Stimulated activated naive CD4-positive, alpha-beta T cell (primary cell): ENCODE results near the gene KCNC4.

Source experiments
- DNase-seq, 6 experiments: peaks; one replicate each; lab custom pipeline; 2025; lab: John Stamatoyannopoulos, UW

KCNC4 gene

DNA sequence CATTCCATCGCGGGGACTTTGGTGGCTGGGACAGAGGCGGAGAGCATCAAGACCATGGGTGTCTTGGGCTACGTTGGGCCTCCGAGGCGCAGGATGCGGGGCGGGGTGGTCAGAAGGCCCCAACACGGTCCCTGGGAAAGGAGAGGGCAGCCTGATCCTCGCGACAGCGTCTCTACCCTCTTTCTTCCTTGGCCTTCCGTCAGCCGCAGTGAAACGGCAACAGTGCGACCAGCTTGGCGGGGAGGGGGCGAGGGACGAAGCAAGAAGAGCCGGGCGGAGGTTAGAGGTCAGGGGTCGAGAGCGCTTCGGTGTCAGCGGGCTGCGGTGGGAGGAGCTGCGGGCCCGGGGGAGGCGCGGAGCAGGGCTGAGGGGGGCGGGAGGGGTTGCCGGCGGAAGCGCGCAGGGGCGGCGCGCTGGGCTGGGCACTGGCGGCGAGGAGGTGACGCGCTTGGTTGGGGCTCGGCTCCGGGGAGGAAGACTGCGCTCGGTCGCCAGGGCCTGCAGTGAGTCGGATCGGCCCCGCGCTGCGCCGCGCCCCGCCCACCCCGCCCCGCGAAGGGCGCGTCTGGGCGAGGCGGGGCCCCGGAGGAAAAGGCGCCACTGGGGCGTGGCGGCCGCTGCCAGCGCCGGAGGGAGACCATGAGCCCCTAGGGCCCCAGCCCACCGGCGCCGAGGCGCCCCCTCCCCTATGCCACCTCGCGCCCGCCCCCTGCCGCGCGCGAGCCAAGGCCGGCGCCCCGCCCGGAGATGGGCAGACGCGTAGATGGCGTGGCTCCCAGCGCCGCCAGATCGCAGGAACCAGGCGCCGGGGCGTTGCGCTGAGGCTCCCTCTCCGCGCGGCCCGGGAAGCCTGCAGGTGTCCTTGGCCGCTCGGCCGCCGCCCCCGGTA lies at the start of gene KCNC4:
TSS of gene KCNC4 (plus strand) at position 600 of the 889 bp plus-strand sequence. CDS start 1,186 bp downstream, outside the sequence.
- peak; percentile 85 to 93 (median 89) for DNase-seq

DNA sequence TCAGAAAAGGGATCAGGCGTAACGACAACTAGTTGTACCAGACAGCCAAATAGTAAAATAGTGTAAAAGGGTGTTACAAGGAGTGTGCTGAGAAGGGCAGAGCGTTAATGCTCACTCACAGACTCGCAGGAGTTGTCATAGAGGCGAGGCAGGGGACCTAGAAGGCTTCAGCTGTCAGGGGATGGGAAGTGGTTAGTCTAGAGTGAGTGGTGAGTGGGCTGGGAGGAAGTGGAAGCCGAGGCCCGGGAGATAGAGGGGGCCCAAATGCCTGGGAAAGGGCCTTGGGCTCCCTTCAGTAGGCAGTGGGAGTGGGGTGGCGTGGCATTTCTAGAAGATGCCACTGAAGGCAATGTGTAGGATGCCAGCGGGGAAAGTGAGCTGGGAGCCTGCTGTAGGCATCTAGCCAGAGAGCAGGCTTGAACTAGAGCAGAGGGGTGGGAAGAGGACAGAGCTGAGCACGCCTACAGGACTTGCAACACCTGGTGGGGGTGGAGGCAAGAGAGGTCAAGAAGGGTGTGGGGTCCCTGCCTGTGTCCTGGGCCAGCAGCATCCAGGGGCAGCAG lies 49.5 kb upstream of the KCNC4 start:
- DNase-seq = no peak

DNA sequence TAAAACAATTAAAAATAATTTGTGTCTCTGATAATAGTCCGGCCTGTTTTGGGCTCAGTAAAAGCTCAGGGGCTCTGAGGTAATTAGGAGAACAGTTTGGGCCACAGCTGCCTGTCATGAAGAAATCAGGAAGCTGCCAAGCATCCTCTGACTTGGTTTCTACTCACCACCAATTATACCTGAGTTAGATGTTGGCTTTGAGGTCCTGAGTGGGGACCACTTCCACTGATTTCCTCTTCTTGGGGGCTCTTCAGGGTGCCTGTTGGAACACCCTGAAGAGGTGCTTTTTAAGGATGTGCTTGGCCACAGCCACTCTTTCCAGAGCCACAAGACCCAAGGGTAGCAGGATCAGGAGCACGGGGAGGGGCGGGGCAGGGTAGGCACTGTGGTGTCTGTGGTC lies 48.9 kb upstream of the KCNC4 start:
- DNase-seq = no peak

DNA sequence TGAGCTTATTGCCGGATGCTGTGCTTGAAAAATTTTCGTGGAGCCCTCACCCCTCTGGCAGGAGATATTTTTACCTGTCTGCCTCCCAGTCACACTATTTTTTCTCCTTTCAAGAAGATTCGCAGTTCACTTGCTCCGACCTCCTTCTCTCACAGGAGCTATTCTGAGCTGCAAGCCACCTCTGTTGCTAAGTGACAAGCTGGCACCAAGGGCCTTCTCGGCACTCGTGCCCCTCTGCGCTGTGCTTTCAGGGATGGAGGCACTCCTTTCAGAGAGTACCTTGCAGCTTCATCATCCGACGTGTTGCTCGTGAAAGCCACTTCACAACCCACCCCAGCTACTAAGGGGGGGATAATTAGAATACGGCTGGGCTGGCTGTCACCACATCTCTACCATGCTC lies 48.3 kb upstream of the KCNC4 start:
- DNase-seq = no peak

DNA sequence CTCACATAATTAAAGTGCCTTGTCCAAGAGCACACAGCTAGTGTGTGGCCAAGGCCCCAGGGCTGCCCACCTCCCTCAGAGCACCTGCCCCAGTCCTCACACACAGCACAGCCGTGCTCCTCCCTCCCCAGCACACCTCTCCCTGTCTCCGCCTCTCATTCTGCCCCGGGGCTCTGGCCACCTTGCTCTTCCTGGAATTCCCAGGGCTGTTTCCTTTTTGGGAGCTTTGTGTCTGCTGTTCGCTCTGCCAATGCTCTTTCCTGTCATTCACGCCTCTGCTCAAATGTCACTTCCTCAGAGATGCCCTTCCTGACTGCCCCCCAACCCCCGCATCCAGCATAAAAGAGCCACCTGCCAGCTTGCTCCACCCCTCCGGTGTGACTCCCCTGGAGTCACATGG lies 46.5 kb upstream of the KCNC4 start:
- no peak for DNase-seq

DNA sequence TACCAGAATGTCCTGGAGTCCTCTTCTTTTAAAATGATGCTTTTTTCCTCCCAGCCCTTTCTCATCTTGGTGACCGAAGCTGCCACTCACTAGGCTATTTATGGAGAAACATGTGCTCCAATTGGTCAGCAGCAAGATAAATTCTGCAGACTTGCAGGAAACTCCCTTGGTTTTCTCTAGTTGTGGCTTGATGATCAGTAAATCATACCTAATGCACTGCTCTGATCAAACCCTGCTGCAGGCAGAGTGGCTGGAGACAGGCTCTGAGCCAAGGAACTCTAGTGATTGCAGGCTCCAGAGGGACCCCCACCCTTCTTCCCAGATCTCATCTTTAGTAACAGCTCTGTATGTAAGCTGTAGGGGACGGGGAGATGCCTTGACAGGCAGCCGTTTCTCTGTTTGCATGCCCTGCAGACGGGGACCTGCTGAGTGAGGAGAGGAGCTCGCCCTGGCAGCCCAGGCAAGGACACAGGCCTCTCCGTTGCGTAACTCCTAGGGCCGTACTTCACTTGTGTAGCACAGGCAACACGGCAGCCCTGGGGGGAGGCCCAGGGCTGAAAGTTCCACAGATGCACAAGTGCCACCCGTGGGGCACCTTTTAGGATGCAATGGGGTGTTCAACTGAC lies 45.3 kb upstream of the KCNC4 start:
- DNase-seq = no peak

DNA sequence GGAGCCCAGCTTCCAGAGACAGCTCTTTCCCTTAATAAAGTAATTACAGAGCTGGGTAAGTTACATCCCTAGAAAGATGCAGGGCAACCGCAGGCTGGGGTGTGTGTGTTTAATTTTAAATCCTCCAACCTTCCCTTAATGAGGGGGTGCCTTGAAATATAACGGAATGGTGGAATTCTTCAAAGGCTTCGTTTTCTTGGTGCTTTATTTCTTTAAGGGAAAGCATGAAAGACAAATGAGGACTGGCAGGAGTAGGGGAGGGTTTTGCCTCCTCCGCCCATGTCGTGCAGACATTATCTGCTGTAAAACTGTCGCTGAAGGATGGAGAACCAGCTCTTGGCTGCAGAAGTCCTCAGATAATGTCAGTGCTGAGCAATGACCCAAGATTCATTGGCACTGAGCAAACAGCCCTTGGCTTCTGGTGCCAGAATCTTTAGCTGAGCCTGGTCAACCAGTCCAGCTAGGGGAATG lies 44.3 kb upstream of the KCNC4 start:
- DNase-seq = no peak

DNA sequence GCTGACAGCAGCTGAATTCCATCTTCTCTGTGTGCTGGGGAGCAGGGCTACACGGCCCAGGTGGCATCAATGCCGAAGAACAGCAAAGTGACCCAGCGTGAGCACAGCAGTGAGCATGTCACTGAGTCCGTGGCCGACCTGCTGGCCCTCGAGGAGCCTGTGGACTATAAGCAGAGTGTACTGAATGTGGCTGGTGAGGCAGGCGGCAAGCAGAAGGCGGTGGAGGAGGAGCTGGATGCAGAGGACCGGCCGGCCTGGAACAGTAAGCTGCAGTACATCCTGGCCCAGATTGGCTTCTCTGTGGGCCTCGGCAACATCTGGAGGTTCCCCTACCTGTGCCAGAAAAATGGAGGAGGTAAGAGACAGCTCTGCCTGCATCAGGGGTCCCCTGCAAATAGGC lies 43.3 kb upstream of the KCNC4 start:
- DNase-seq = no peak

DNA sequence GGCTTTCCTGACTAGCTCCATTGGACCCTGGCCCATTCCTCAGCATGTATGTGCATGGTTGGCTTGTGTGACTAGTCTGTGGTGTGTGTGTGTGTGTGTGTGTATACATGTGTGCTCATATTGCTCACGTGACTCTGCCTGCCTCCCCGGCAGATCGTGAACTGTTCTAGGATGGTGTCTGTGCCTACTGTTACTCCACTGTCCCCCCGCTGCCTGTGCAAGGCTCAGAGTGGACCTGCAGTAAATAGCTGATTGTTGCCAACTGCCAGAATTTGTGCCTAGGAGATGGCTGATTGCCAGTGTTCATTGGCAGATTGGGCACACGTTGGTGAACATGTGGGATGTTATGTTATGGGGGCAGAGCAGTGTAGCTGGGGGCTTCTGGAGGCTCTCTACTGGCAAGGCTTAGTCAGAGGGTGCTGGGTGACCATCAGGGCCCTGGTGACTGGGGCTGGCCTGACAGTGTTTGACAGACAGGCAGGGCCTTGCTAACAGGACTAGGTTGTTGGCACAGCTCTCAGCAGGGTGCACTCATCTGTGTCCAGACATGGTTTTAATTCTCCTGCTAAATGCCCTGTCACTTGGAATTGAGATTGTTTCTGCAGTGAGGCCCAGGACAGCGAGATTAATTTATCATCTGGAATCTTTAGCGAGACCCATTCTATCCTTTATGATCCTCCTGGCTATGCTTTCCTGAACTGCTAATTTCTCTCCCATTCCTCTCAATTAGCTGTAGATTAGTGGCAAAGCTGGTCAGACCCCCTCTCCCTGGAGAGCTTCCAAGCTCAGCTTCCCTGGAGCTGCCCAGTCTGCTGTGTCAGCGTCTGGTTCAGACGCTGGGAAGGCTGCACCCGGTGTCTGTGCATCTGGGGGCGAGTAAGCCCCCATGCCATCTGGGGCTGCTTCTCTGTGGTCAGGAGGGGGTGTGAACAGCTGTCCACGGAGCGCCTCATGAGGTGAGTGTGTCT lies 39.1 kb upstream of the KCNC4 start:
- no peak for DNase-seq

DNA sequence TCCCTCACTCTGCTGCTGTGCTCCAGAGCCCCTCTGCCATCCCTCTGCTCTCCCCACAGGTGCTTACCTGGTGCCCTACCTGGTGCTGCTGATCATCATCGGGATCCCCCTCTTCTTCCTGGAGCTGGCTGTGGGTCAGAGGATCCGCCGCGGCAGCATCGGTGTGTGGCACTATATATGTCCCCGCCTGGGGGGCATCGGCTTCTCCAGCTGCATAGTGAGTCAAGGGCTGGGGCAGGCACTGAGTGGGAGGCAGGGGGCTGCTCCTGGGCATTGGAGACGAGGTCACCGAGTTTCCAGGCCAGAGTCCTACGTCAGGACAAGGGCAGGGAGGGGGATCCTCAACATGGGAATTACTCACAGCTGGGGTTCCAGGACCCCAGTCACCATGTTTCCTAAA lies 38.1 kb upstream of the KCNC4 start:
- DNase-seq = no peak

DNA sequence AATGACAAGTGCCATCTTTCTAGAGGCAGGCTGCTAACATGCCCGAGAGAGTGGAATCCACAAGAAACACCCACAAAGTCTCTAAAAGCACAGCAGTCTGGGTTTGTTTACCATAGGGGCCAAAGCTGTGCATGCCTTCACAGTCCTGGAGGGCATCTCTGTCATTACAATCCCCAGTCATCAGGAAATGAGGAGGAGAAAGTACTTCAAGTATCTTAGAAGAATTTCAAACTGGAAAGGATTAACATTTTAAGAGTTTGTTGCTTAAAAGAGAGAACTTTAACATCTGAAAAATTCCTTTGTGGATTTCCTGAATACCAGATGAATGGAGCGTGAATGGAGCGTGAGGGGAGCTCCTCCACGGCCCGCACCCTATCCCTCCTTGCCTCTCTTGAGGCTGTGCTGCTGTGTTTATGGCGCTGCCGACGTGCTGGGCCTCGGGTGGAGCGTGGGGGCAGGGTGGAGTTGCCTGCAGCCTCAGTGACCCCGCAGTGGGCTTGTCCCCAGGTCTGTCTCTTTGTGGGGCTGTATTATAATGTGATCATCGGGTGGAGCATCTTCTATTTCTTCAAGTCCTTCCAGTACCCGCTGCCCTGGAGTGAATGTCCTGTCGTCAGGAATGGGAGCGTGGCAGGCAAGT lies 36.5 kb upstream of the KCNC4 start:
- DNase-seq = no peak

DNA sequence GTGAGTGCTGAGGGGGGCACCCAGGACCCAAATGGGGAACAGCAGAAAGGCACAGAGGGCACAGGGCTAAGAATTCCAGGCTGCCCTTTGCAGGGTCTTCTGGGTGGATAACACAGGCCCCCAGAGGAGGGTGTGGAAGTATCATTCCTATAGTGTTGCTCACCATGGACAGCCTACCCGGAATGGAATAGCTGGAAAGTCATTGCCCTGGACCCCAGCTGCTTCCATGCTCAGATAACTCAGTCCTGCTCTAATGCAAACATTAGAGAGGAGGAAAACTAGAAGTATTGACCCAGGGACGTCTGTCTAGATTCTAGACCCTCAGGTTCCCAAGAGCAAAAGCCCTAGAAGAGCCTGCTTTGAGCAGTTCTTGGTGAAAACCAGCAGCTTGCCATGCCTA lies 35.2 kb upstream of the KCNC4 start:
- no peak for DNase-seq

DNA sequence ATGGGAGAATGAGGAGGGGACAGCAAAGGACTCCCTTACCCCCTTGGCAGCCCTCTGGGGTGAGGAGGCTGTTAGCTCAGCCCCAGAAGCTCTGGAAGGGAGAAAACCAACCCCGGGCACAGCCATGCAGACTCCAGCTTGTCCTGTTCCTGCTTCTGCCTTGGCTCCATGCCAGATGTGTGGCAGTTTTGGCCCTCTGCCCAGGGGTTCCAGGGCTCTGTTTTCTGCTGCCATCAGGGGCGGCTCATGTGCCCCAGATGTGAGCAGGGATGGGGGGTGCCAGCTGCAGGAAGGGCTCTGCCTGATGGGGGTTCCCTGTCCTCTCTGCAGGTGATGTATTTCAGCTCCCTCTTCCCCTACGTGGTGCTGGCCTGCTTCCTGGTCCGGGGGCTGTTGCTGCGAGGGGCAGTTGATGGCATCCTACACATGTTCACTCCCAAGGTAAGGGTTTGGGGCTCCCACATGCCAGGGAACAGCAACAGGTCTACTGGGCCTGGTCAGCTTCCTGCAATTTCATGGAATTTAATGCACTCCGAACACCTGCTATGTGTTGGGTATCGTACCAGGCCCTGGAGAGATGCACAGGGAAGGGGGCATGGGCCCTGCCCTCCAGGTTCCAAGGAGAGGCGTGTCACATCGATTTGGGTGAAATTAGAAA lies 33.7 kb upstream of the KCNC4 start:
- no peak for DNase-seq

DNA sequence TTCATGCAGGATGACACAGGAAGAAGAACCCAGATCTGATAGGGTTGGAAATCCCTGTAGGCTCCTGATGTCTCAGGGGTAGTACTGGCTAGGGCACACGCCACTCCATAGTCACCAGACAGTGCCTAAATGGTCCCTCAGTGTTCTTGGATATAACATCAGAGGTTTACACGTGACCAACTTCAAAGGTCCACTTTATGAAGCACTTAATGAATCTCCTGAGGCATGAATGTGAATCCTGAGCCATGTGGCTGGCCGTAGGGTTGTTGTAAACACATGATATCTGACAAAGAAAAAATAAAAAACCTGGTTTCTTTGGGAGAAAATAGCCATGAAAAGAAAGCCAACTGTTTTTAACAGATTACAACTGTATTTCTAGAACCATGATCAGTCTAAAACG lies 32.3 kb upstream of the KCNC4 start:
- no peak for DNase-seq

DNA sequence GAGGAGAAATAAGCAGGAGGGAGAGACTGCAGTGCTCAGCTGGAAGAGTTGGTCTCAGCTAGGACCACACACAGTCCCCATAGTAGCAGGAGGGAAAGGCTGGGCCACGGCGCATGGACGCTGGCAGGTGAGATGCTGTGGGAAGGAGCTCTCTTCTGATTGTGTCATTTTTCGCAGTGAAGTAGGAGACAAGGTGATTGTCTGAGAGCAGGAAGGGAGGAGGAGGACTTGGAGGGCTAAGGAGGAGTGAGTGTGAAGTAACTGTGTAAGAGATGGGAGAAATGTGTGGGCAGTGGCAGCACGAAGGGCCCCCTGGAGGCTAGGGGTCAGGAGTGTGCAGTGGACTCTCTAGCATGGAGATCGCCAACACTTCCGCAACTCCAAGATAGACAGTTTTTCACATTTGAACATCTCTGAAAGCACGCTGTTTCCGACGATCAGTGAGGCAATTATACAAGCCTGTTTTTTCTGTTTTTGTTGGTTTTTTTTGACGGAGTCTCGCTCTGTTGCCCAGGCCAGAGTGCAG lies 26.4 kb upstream of the KCNC4 start:
- DNase-seq = no peak

DNA sequence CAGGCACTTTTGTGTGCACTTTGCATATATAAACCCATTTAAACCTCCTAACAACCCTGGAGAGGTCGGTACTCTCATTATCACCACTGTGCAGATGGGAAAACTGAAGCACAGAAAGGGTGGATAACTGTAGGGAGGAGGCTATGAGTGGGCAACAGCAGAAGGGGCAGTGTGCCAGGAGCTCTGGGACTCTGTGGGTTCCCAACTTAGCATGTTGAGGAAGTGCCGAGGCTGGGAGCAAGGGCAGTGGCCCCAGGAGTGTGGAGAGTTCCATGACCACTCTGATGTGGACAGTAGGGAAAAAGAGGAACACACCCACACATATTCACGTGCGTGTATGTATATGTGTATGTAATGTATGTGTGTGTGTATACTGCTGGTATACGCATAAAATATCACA lies 25.7 kb upstream of the KCNC4 start:
- DNase-seq = no peak

DNA sequence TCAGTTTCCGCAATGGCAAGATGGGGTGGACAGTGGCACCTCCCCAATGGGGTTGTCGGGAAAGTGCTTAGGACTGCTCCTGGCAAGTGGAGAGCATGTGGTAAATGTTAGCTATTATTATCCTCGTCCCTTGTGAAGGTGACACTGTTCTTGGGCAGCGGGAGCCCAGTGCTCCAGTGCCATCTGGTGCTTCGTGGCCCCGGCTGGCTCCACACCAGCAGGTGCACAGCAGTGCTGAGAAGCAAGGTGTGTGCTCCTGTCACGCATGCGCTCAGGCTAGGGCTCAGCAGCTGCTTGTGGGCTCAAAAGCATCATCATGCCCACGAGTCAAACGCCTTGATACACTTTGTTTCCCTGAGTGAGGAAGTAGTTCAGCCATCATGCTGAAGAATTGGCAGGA lies 24.9 kb upstream of the KCNC4 start:
- no peak for DNase-seq

DNA sequence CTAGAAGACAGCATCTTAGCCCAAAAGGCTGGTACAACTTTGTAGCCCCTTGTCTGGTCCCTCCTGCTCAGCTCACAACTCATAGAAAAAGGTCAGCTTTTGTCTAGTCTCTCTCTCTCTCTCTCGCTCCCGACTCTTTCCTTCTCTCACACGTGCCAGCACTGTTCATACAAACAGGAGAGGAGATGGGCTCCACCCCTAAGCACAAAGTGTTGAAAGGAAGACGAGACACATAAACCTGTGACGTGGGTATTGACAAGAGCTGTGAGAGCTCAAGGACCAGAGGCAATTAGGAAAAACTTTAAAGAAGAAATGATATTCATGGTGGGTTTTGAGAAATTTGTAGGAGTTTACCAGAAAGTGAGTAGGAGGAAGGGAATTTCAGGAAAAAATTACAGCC lies 23.6 kb upstream of the KCNC4 start:
- DNase-seq = no peak

DNA sequence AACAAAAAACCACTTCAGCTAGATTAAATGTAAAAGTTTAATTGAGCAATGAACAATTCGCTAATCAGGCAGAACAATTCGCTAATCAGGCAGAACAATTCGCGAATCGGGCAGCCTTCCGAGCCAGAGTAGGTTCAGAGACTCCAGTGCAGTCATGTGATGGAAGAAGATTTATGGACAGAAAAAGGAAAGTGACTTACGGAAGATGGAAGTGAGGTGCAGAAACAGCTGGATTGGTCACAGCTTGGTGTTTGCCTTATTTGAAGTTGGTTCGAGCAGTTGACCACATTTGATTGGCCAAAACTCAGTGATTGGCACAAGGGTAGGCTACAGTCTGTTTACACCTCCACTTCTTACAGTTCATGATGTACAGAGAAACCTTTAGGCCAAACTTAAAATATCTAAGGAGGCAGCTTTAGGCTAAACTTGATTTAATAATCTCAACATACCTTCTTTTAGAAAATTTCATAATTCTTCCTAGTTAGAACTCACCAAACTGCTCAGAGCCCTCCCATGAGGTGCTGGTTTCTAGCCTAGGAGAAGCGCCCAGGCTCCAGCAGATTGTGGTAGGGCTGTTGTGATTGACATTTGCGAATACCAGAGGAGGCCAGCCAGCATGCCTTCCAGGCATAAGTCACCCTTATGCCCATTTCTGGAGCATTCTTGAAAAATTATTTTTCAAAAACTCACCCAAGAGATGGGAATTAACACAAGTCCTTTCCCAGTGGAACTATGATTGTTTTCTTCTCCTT lies 22.8 kb upstream of the KCNC4 start:
- no peak for DNase-seq

DNA sequence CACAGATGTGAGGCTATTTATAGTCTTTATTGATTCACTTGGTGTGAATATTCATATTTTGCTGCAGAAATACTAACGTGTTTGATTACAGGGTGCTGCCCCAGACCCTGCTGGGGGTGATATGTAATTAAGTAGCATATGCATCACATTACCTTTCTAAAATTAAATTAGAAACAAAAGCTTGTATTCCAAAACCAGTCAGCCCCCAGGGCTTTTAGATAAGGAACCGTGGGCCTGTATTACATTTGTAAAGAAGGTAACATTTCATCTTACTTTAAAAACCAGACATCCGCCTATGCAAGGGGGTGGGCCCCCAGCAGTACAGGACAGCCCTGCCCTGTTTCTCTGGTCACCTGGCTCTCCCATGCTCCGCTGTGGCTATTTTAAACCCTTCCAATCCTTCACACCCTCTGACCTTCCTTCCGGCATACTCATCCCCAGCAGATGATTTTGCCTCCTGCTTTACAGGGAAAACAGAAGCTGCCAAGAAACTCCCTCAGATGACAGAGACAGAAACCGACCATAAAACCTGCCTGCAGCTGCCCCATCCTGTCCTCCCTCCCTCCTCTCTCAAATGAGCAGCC lies 22.0 kb upstream of the KCNC4 start:
- no peak for DNase-seq
